B cell (primary cell): ENCODE data around the gene MX1. TPM values are rescaled to one million over a fixed set of nuclear protein-coding genes. Genes with fewer than 3 reads are reported as not detected.
A peak's percentile ranks its signal among the peaks of the same experiment; 100 is the strongest.

Source experiments
- ATAC-seq: fragments of 200-7000 bp; cut with Tn5 transposase; one replicate; pipeline ENCODE4 v1.10.0; 2021; ENCODE audit warnings: low read depth, mild to moderate bottlenecking, moderate number of reproducible peaks, moderate library complexity
- CTCF ChIA-PET: fragments of 350-600 bp; sonication (Branson Sonifier 250); formaldehyde crosslinking; loops from one replicate; lab custom pipeline; 2021; ENCODE audit warnings: antibody characterized with exemption, inconsistent platforms; lab: Charles Lee
- POLR2A ChIA-PET: fragments of 350-600 bp; sonication (Branson Sonifier 250); formaldehyde crosslinking; loops from one replicate; lab custom pipeline; 2021; ENCODE audit warnings: antibody characterized with exemption; lab: Charles Lee
- DNase-seq: peaks from one replicate; pipeline ENCODE4 v3.0.0; 2013
- H2AFZ ChIP-seq: 2 replicates; pipeline ENCODE4 v1.6.1; 2012; ENCODE audit warnings: mild to moderate bottlenecking, low read depth, low read length; ENCODE audit not compliant: insufficient read depth, poor library complexity, severe bottlenecking
- H3K27ac ChIP-seq, 2 donors: 1 replicate in 1 of 2; 2 replicates in 1 of 2; pipeline ENCODE4 v1.5.1; 2012 to 2013; ENCODE audit warnings: low read length in 2 of 2, mild to moderate bottlenecking in 2 of 2, moderate library complexity in 1 of 2
- H3K27me3 ChIP-seq, 4 experiments: fragments of 200-600 bp in 1 of 4; sonication (generic) in 1 of 4; replicated peaks in 1 of 4; 1 replicate in 2 of 4; 2 replicates in 2 of 4; pipeline versions ENCODE4 v1.6.1 to v1.7.0; 2013 to 2016; ENCODE audit warnings: low read length in 3 of 4, mild to moderate bottlenecking in 2 of 4, mixed read lengths in 1 of 4, moderate library complexity in 1 of 4; ENCODE audit not compliant: insufficient read depth in 4 of 4, control insufficient read depth in 3 of 4; ENCODE audit errors: control extremely low read depth in 1 of 4
- H3K36me3 ChIP-seq, 2 experiments: replicated peaks in 1 of 2; 1 replicate in 1 of 2; 2 replicates in 1 of 2; pipeline versions ENCODE4 v1.6.1 to v1.7.1; 2013; ENCODE audit warnings: low read length in 1 of 2; ENCODE audit not compliant: insufficient read depth in 2 of 2, control insufficient read depth in 1 of 2; ENCODE audit errors: control extremely low read depth in 1 of 2, extremely low read depth in 1 of 2
- H3K4me1 ChIP-seq, 2 donors: fragments of 200-600 bp in 1 of 2; sonication (generic) in 1 of 2; 1 replicate in 1 of 2; 2 replicates in 1 of 2; pipeline versions ENCODE4 v1.5.1 to v1.6.1; 2013 to 2017; ENCODE audit warnings: low read length in 2 of 2; ENCODE audit not compliant: control insufficient read depth in 2 of 2, insufficient read depth in 2 of 2
- H3K4me2 ChIP-seq: replicated peaks from 2 replicates; pipeline ENCODE3; 2012; ENCODE audit warnings: mild to moderate bottlenecking, low read depth, low read length; ENCODE audit not compliant: poor library complexity, severe bottlenecking
- H3K4me3 ChIP-seq, 5 experiments: fragments of 200-600 bp in 1 of 5; sonication (generic) in 1 of 5; 1 replicate in 3 of 5; 2 replicates in 2 of 5; pipeline versions ENCODE4 v1.5.1 to v1.7.0; 2011 to 2016; ENCODE audit warnings: low read length in 4 of 5, mild to moderate bottlenecking in 4 of 5, low read depth in 2 of 5, control low read depth in 1 of 5, moderate library complexity in 1 of 5; ENCODE audit not compliant: insufficient read depth in 1 of 5; ENCODE audit errors: control extremely low read depth in 1 of 5, extremely low read depth in 1 of 5
- H3K79me2 ChIP-seq: fragments of 200-600 bp; sonication (generic); one replicate; pipeline ENCODE4 v1.6.0; 2016; ENCODE audit warnings: low read length; ENCODE audit not compliant: control insufficient read depth, insufficient read depth
- H3K9ac ChIP-seq: fragments of 200-600 bp; sonication (generic); 2 replicates; pipeline ENCODE4 v1.6.1; 2017; ENCODE audit warnings: mild to moderate bottlenecking, low read length, moderate library complexity
- H3K9me3 ChIP-seq, 3 donors: one replicate each; pipeline versions ENCODE4 v1.6.1 to v1.7.1; 2013; ENCODE audit warnings: low read length in 2 of 3; ENCODE audit not compliant: control insufficient read depth in 2 of 3, insufficient read depth in 1 of 3; ENCODE audit errors: control extremely low read depth in 1 of 3
- H4K20me1 ChIP-seq: 2 replicates; pipeline ENCODE4 v1.6.0; 2012; ENCODE audit warnings: mild to moderate bottlenecking, low read length; ENCODE audit not compliant: insufficient read depth, control insufficient read depth, poor library complexity, severe bottlenecking
- H3K27ac Mint-ChIP-seq: one replicate; pipeline ENCODE4 v1.8.0; 2021; ENCODE audit warnings: mixed read lengths
- H3K27me3 Mint-ChIP-seq: one replicate; pipeline ENCODE4 v1.8.0; 2021; ENCODE audit warnings: mixed read lengths
- H3K4me1 Mint-ChIP-seq: one replicate; pipeline ENCODE4 v1.8.0; 2021; ENCODE audit warnings: mixed read lengths
- H3K4me3 Mint-ChIP-seq: one replicate; pipeline ENCODE4 v1.8.0; 2021; ENCODE audit warnings: mixed read lengths
- H3K9me3 Mint-ChIP-seq: one replicate; pipeline ENCODE4 v1.8.0; 2022; ENCODE audit warnings: mixed read lengths; ENCODE audit not compliant: insufficient read depth
- EZH2 ChIP-seq: IDR thresholded peaks from 2 replicates; pipeline ENCODE4 v1.6.1; 2012; ENCODE audit warnings: borderline replicate concordance, low read depth, mild to moderate bottlenecking, moderate library complexity, low read length; ENCODE audit not compliant: insufficient read depth, poor library complexity, severe bottlenecking
- WGBS: methylation state at CpG from one replicate; pipeline ENCODE4 v1.1.5; 2013; ENCODE audit warnings: missing lambda C conversion rate; ENCODE audit not compliant: insufficient coverage; 5-methylcytosine and 5-hydroxymethylcytosine counted together
- intact Hi-C: fragments of 100-400 bp; cut with micrococcal nuclease; formaldehyde crosslinking; loops from one replicate; pipeline ENCODE4 v1.10.0; 2022
- polyA plus RNA-seq: library from polyadenylated mRNA; depleted of rRNA; stranded (reverse); fragments of >200 nt; gene quantifications from 2 replicates; pipeline ENCODE4 v1.2.3, GENCODE V29; 2012
- total RNA-seq, 2 donors: library from RNA; stranded (reverse); fragments of 120-200 nt in 1 of 2; gene quantifications; 1 replicate in 1 of 2; 2 replicates in 1 of 2; pipeline versions ENCODE4 v1.2.3 to v1.2.4, GENCODE V29; 2013 to 2022
- TF ChIP-seq, protein P1 (sequence below): fragments of 200-600 bp; IDR thresholded peaks from one replicate; pipeline ENCODE4 v1.8.0; 2022; ENCODE audit warnings: antibody characterized with exemption, mild to moderate bottlenecking

MX1 gene
- total and polyA plus RNA-seq, 2 donors (not counting 1 experiment from before 2014, with no cell fraction given), result 57.6 to 62.9 TPM

DNA sequence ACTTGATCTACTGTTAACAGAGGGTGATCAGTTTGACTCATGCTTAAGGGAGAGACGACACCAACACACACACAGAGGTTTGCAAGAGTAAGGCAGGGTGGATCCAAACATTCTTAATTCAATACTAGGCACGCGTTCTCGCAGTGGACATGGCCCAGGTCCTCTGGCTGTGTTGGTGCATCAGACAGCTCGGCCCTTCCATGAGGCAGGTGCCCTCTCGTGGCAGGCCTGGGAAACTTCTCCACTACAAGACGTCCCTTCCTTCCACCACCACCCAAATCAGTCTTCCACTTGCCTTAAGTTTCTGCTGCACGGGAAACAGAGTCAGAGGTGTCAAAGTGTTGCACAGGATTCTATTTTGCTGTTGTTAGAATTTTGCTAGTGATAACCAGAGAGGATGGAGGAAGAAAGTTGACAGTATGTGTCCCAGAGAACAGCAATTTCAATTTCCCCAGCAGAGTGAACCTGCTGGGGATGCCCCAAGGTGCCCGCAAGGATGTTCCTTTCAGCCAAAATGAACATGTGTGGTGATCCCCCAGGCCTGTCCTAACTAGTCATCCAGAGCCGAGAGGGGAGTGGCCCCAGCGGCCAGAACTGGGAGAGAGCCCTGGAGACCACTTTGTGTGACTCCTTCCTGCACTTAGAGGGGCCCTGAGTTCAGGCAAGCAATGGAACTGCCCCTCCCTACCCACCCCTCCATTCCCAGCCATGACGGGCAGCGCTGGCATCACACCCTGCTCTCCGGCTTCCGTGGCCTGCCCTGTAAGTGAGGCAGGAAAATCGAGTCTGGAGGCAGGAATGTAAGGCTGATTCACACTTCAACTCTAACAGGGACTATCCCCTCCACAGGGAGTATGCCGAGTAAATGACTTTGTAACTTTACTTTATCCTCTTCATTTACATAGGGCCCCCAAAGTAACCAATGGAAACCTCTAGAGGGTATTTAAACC lies 34.8 kb downstream of the MX1 start:
- H3K4me3 Mint-ChIP-seq, result no peak overlapping the region
- ChIA-PET CTCF (interaction anchor here (0.6 to 5.2 kb wide), 13 partner anchors 9 to 302 kb away, joined by 3 to 138 read pairs (median 4); partner anchors contain the start of genes MX1 and MX2), POLR2A (no interaction called here)
- Histone ChIP-seq H3K36me3 (peaks cover 0 to 27% of the 10 kb centered on the region in 2 experiments), H3K79me2 (no peaks in the 10 kb centered on the region), H3K9me3 (peaks cover 0 to 7% (median 4%) of the 10 kb centered on the region in 3 donors), H3K4me1 (peaks cover 11 to 15% of the 10 kb centered on the region in 2 donors), H3K4me2 (no peak overlapping the region), H3K9ac (no peak overlapping the region), H3K27me3 (no peaks in the 10 kb centered on the region), H2AFZ (no peak overlapping the region), H4K20me1 (no peaks in the 10 kb centered on the region), H3K4me3 (no peak overlapping the region), H3K27ac (no peak overlapping the region)
- intact Hi-C loops, result loop anchor here (1.0 to 5.0 kb wide), 2 partner anchors 92 to 339 kb away; no protein-coding TSS in a partner anchor
- peak; percentile 75 for ATAC-seq
- no peak overlapping the region for H3K27ac Mint-ChIP-seq
- no peaks in the 10 kb centered on the region for H3K27me3 Mint-ChIP-seq
- peaks cover 2% of the 10 kb centered on the region for H3K9me3 Mint-ChIP-seq
- TF ChIP-seq EZH2, result no peak
- TF ChIP-seq, protein P1, sequence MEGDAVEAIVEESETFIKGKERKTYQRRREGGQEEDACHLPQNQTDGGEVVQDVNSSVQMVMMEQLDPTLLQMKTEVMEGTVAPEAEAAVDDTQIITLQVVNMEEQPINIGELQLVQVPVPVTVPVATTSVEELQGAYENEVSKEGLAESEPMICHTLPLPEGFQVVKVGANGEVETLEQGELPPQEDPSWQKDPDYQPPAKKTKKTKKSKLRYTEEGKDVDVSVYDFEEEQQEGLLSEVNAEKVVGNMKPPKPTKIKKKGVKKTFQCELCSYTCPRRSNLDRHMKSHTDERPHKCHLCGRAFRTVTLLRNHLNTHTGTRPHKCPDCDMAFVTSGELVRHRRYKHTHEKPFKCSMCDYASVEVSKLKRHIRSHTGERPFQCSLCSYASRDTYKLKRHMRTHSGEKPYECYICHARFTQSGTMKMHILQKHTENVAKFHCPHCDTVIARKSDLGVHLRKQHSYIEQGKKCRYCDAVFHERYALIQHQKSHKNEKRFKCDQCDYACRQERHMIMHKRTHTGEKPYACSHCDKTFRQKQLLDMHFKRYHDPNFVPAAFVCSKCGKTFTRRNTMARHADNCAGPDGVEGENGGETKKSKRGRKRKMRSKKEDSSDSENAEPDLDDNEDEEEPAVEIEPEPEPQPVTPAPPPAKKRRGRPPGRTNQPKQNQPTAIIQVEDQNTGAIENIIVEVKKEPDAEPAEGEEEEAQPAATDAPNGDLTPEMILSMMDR, result peak; percentile 75
- 85% methylated on average over 5 of the region's 17 CpGs for WGBS
- peaks cover 22% of the 10 kb centered on the region for H3K4me1 Mint-ChIP-seq
- DNase-seq, result peak; percentile 69
